Kasumi-1 (cell line): ENCODE measurements around the gene ZNF211.
A peak's percentile ranks its signal among the peaks of the same experiment; 100 is the strongest.

ENCODE experiments used
- DNase-seq, 2 experiments: peaks; one replicate each; lab custom pipeline; 2025; lab: John Stamatoyannopoulos, UW

The ZNF211 gene

DNA sequence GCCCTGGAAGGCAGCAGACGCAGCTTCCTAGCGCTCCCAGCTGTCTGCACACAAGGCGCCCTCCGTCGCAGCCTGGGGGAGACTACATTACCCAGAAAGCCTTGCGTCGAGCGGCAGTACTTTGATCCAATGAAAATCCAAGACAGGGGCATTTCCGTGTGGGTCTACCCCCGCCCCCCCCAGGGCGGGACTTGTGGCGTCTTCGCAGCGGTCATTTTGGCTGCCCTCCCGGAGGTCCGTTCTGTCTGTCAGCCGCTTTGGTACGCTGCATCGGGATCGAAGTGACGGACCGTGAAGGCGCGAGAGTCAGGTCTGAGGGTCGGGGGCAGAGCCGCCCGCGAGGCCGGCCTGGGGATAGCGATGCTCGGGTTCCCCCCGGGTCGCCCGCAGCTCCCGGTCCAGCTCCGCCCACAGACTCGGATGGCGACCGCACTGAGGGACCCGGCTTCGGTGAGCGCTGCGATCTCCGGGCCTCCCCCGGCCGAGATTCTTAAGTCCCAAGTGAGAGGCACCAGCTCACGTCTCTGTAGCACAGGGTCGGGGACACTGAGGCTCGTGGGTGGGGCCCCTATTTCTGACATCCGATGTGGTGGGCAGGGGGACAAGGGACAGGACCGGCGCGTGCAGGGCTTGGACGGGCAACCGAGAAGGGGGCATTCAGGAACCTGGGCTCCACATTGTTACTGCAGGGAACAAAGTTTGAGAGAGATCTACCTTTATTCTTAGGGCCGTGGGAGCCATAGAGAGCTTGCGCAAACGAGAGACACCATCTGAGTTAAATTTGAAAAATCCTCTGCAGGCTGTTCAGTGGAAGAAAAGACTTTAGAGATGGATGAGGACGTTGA lies at the start of gene ZNF211:
ZNF211 (plus strand) TSS at position 182 of the 845 bp plus-strand sequence; CDS start at position 361, 179 bp downstream.
- peak; percentile 96 to 97 for DNase-seq

DNA sequence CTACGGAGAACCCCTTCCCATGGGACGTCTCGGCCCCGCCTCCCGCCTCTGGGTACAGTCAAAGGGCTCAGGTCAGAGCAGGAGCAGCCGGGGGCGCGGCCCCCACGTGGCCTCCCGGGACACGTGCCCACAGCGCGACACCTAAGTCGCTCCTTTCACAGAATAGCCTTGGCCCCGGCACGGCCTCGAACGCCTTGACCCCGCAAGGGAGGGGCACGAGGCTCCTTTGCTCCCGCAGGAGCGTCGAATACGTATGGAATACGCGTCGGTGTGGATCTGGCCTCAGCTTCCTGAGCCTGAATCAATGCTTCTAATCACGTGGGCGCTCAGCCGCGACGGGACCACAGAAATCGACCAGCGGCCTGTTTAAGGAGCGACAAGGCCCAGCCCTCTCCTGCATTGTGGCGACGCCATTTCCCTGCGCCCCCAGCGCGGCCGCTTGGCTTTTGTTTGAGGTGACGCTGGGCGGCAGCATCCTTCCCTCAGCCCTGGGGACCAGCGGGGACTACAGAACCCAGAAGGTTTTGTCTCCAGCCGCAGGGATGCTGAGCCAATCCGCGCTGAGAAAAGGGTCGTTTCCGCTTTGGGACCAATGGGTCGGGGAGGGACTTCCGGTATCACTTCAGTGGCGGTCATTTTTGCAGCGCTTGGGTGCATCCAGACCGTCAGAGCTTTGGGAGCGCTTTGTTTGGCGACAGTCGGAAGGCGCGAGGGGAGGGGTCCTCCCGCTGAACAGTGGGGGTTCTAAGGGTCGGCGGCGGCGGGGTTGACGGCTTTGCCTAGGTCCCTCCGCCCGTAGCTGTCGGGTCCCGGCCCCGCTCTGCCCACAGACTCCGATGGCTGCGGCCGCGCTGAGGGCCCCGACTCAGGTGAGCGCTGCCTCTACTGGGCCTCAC lies 49.2 kb upstream of the ZNF211 start, which contains the start of gene ZIK1:
ZIK1 (plus strand) TSS at position 625 of the 896 bp plus-strand sequence; CDS start at position 837, 212 bp downstream.
- no peak for DNase-seq

GRCh38 chr19:57587529-57587928 lies 45.4 kb upstream of the ZNF211 start:
- no peak for DNase-seq

DNA sequence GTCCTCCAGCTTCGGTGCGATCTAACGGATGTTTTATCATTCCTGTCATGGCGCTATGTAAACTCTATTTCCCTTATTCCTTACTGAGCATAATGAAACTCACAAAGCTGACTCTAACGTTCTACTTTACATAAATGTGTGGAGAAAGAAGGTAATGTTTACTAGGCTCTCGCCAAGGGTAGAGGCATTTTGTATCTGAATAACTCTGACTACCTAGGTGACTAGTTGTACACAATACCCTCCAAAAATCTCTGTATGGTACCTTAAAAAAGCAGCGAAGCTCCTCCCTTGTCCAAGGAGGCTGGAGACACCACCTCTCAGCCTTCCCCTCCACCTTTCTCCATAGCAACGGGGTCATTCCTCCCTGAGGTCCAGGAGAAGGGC lies 33.6 kb upstream of the ZNF211 start:
- no peak for DNase-seq

GRCh38 chr19:57599761-57600383 lies 33.1 kb upstream of the ZNF211 start, which contains the start of gene ZNF530:
Gene ZNF530 (plus strand): TSS chr19:57599885. CDS start chr19:57604346, 4,461 bp downstream.
- DNase-seq, result peak; percentile 74 to 87

DNA sequence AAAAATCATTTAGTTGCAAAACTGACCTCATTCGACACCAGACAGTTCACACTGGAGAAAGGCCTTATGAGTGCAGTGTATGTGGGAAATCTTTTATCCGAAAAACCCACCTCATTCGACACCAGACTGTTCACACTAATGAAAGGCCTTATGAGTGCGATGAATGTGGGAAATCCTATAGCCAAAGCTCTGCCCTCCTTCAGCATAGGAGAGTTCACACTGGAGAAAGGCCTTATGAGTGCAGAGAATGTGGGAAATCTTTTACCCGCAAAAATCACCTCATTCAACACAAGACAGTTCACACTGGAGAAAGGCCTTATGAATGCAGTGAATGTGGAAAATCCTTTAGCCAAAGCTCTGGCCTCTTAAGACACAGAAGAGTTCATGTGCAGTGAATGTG lies 26.0 kb upstream of the ZNF211 start:
- no peak for DNase-seq

- DNase-seq, result no peak
Observed at GRCh38 chr19:57611113-57611512, 21.9 kb upstream of the ZNF211 start.

GRCh38 chr19:57613941-57614743 lies 18.8 kb upstream of the ZNF211 start, which contains the start of gene ZNF134:
Gene ZNF134 (plus strand): TSS chr19:57614242. CDS start chr19:57619469, 5,227 bp downstream.
- DNase-seq, result peak; percentile 89 to 92

- DNase-seq, result no peak
Observed at GRCh38 chr19:57615346-57615745, 17.6 kb upstream of the ZNF211 start.

DNA sequence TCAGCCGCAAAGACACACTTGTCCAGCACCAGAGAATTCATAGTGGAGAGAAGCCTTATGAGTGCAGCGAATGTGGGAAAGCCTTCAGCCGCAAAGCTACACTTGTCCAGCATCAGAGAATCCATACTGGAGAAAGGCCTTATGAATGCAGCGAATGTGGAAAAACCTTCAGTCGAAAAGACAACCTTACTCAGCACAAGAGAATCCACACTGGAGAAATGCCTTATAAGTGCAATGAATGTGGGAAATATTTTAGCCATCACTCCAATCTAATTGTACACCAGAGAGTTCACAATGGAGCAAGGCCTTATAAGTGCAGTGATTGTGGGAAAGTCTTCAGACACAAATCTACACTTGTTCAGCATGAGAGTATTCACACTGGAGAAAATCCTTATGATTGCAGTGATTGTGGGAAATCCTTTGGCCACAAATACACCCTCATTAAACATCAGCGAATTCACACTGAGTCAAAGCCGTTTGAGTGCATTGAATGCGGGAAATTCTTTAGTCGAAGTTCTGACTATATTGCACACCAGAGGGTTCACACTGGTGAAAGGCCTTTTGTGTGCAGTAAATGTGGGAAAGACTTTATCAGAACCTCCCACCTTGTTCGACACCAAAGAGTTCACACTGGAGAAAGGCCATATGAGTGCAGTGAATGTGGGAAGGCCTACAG lies 12.2 kb upstream of the ZNF211 start:
- DNase-seq, result no peak

GRCh38 chr19:57623091-57623490 lies 9.9 kb upstream of the ZNF211 start:
- DNase-seq, result no peak

- no peak for DNase-seq
Observed at GRCh38 chr19:57633832-57634131, 814 bp downstream of the ZNF211 start.

- no peak for DNase-seq
Observed at GRCh38 chr19:57637379-57637778, 4.4 kb downstream of the ZNF211 start.

DNA sequence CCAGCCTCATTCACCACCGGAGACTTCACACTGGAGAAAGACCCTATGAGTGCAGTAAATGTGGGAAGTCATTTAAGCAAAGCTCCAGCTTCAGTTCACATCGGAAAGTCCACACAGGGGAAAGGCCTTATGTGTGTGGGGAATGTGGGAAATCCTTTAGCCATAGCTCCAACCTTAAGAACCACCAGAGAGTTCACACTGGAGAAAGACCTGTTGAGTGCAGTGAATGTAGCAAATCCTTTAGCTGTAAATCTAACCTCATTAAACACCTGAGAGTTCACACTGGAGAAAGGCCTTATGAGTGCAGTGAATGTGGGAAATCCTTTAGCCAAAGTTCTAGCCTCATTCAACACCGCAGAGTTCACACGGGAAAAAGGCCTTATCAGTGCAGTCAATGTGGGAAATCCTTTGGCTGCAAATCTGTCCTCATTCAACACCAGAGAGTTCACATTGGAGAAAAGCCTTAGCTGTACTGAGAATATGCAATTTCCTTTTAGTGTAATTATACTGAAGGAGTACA lies 8.8 kb downstream of the ZNF211 start:
- no peak for DNase-seq

GRCh38 chr19:57642396-57643046 lies 9.6 kb downstream of the ZNF211 start:
- DNase-seq, result no peak

GRCh38 chr19:57643734-57644133 lies 10.8 kb downstream of the ZNF211 start:
- DNase-seq, result no peak

DNA sequence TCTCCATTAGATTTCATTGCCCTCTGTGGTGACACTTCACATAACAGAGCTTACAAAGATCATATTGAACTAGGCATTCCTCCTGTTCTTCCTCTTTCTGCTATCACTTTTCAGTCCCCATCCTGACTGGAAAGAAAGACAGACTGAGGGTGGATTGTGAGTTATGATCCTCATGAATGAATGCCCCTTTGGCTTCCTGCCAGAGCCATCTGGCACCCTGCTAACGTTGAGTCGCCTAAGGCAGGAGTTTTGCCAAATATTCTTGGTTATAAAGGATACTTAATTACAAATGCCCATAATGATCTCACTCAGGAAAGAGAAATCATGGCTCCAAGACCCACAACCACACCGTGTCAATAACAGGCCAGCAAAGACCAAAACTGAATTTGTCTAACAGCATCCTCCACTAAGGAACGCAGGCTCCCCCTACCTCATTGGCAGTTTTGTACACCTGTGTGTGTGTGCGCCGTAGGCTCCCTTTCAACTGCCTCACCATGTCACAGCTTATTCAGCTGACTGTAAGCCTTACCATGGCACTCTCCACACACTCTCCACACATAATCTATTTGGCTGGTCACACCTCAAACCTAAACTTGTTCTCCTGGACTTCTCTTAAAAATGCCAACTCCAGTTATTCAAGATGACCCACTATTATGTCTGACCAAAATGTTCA lies 15.5 kb downstream of the ZNF211 start:
- no peak for DNase-seq

DNA sequence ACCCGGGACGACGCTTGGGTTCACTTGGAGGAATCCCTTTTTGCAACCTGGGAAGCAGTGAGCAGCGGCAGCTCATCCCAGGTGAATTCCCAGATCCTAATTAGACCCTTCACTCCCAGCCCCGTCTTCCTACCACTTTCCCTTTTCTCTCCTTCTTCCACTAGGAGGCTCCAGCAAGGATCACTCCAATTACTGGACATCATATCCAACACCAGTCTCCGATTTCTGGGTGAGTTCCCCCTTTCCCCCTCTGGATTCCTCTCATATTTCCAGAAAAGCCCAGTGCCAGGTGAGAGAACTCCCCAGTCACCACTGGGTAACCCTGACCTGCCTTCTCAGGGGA lies 18.7 kb downstream of the ZNF211 start:
- DNase-seq, result no peak

GRCh38 chr19:57653689-57654088 lies 20.7 kb downstream of the ZNF211 start:
- no peak for DNase-seq

DNA sequence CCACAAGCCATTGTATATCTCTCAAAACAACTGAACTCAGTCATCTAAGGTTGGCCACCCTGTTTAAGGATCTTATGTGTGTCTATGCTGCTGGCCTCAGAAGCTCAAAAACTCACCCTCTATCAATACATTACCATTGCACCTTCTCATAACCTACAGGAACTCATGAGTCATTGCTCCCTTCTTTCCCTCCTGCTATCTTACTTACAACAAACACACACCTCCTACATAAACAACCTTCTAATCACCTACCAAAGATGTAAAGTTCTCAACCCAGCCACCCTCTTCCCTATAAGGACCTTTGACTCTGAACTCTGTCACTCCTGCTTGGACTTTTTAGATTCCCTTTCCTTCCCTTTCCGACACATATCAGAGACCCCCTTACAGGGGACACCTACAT lies 22.5 kb downstream of the ZNF211 start:
- no peak for DNase-seq
